OCI-LY1 (cell line): ENCODE results near the gene STK38L.

Experiments used
- EZH2 ChIP-seq: fragments of 200-600 bp; sonication (generic), shearing (Covaris generic); IDR thresholded peaks from 2 replicates; pipeline ENCODE4 v1.8.0; 2017; ENCODE audit warnings: borderline replicate concordance, mixed run types, mild to moderate bottlenecking, antibody characterized with exemption, low read length, moderate library complexity, mixed read lengths
- TF ChIP-seq, protein P1 (sequence below): fragments of 200-600 bp; sonication (generic), shearing (Covaris generic); IDR thresholded peaks from 2 replicates; pipeline ENCODE4 v1.5.1; 2017; ENCODE audit warnings: mild to moderate bottlenecking, antibody characterized with exemption, low read length, moderate library complexity, mixed read lengths

DNA sequence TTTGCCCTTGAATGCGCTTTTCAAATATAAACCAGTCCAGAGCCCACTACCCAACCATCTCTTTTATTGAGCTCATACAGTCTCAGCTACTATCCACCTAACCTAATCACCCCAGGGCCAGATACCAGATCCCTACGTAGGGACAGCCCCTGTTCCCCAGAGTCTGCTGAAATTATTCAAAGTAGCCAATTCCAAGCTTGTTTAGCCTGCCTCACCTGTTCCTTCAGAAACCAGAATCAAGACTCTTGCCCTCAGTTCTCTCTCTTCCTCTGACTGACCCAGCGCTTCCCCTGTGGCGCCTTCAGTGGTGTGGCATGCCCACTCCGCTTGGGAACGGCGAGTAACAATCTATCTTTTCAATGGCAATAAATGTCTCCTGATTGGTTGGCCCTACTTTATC is 107.4 kb downstream of the STK38L start:
- TF ChIP-seq, protein P1, sequence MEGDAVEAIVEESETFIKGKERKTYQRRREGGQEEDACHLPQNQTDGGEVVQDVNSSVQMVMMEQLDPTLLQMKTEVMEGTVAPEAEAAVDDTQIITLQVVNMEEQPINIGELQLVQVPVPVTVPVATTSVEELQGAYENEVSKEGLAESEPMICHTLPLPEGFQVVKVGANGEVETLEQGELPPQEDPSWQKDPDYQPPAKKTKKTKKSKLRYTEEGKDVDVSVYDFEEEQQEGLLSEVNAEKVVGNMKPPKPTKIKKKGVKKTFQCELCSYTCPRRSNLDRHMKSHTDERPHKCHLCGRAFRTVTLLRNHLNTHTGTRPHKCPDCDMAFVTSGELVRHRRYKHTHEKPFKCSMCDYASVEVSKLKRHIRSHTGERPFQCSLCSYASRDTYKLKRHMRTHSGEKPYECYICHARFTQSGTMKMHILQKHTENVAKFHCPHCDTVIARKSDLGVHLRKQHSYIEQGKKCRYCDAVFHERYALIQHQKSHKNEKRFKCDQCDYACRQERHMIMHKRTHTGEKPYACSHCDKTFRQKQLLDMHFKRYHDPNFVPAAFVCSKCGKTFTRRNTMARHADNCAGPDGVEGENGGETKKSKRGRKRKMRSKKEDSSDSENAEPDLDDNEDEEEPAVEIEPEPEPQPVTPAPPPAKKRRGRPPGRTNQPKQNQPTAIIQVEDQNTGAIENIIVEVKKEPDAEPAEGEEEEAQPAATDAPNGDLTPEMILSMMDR, result no peak
- TF ChIP-seq EZH2, result no peak
